Measurements from ENCODE around the gene TRPM3.

DNA sequence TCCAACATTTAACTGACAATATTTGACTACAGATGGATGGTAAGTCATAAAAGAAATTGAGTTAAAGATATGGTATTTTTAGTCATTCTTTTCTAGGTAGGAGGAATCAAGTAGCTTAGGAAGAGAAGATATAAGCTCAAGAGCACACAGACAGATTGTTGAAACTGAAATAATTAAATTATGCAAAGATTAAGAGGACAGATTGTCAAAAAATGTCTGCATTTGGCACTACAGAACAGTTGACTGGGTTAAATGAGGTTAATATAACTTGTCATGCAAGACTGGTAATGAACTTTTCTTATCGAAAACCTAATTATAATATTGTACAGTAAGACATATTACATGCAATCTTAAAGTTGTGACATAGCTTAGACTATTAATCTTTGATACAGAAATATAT, 36.3 kb upstream of the TRPM3 start:
- TF ChIP-seq, protein P1, sequence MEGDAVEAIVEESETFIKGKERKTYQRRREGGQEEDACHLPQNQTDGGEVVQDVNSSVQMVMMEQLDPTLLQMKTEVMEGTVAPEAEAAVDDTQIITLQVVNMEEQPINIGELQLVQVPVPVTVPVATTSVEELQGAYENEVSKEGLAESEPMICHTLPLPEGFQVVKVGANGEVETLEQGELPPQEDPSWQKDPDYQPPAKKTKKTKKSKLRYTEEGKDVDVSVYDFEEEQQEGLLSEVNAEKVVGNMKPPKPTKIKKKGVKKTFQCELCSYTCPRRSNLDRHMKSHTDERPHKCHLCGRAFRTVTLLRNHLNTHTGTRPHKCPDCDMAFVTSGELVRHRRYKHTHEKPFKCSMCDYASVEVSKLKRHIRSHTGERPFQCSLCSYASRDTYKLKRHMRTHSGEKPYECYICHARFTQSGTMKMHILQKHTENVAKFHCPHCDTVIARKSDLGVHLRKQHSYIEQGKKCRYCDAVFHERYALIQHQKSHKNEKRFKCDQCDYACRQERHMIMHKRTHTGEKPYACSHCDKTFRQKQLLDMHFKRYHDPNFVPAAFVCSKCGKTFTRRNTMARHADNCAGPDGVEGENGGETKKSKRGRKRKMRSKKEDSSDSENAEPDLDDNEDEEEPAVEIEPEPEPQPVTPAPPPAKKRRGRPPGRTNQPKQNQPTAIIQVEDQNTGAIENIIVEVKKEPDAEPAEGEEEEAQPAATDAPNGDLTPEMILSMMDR (IDR thresholded peaks at IDR 0.05; ENCODE audit: control extremely low read depth in 1 of 3, insufficient read depth in 1 of 3, low read depth in 1 of 3, low read length in 3 of 3) = no peak
- TF ChIP-seq GABPA (IDR thresholded peaks at IDR 0.05; ENCODE audit: borderline replicate concordance, insufficient read depth, low read length) = no peak

Data from H1 (cell line).